HG02678 (cell line): ENCODE data around the gene HTRA3.
A peak's percentile ranks its signal among the peaks of the same experiment; 100 is the strongest.

Source experiments
- ATAC-seq: cut with Tn5 transposase; IDR thresholded peaks from one replicate; pipeline ENCODE4 v1.9.1; 2021; ENCODE audit warnings: mild to moderate bottlenecking, moderate library complexity; ENCODE audit not compliant: unreplicated experiment

HTRA3 gene

GRCh38 chr4:8233672-8234484 is 35.7 kb upstream of the HTRA3 start:
- no peak for ATAC-seq

- no peak for ATAC-seq
Observed at GRCh38 chr4:8234715-8235114, 34.8 kb upstream of the HTRA3 start.

- ATAC-seq: no peak
Observed at GRCh38 chr4:8235224-8235623, 34.3 kb upstream of the HTRA3 start.

- no peak for ATAC-seq
Observed at GRCh38 chr4:8235686-8236085, 33.9 kb upstream of the HTRA3 start.

- ATAC-seq: no peak
Observed at GRCh38 chr4:8236106-8236919, 33.2 kb upstream of the HTRA3 start.

- no peak for ATAC-seq
Observed at GRCh38 chr4:8236920-8237195, 32.7 kb upstream of the HTRA3 start.

- no peak for ATAC-seq
Observed at GRCh38 chr4:8237256-8237989, 32.1 kb upstream of the HTRA3 start.

- no peak for ATAC-seq
Observed at GRCh38 chr4:8238036-8238511, 31.5 kb upstream of the HTRA3 start.

GRCh38 chr4:8238515-8239053 is 31.0 kb upstream of the HTRA3 start:
- ATAC-seq: no peak

GRCh38 chr4:8239226-8239625 is 30.3 kb upstream of the HTRA3 start:
- ATAC-seq: no peak

- no peak for ATAC-seq
Observed at GRCh38 chr4:8239661-8240060, 29.9 kb upstream of the HTRA3 start.

- no peak for ATAC-seq
Observed at GRCh38 chr4:8240211-8241041, 29.1 kb upstream of the HTRA3 start.

- ATAC-seq: no peak
Observed at GRCh38 chr4:8241211-8241779, 28.3 kb upstream of the HTRA3 start.

- peak; percentile 71 for ATAC-seq
Observed at GRCh38 chr4:8241895-8242696, 27.5 kb upstream of the HTRA3 start.

GRCh38 chr4:8242782-8243560 is 26.6 kb upstream of the HTRA3 start:
- ATAC-seq: no peak

GRCh38 chr4:8244001-8244757 is 25.4 kb upstream of the HTRA3 start:
- ATAC-seq: no peak

GRCh38 chr4:8244931-8245460 is 24.6 kb upstream of the HTRA3 start:
- ATAC-seq: no peak
